NCI-H526 (cell line): ENCODE data around the gene KRTAP13-2.

ENCODE experiments used
- DNase-seq, 2 experiments: peaks; one replicate each; lab custom pipeline; 2025; lab: John Stamatoyannopoulos, UW

The KRTAP13-2 gene

GRCh38 chr21:30326390-30326789 is 45.7 kb downstream of the KRTAP13-2 start:
- no peak for DNase-seq
